ENCODE data around the gene IFT57. TPM values are rescaled to one million over a fixed set of nuclear protein-coding genes. Genes with fewer than 3 reads are reported as not detected.
"Not testable (repeated sequence)": the region's sequence is repeated elsewhere in the genome, so short reads cannot be mapped to it uniquely, and the experiment has no call there.

Gene IFT57
- total RNA-seq, 6 experiments from 2014 or later = 2.4 to 6.2 (median 4.5) TPM

DNA sequence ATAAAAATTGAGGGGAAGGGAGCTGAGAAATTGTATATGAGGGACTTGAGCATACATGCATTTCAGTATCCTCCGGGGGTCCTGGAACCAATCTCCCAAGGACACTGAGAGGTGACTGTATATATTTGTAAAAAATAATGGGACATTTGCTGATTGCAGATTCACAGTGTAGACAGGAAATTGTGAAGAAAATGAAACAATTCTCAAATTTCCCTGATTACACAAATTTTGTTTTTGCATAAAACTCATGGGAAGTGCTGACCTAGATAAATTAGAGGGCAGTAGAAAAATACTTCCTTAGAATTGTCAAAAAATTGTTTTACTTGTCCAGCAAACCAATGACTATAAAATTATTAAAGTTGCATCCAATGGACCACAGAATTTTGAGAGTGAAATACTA, 64.0 kb downstream of the IFT57 start:
- WGBS (ENCODE audit: insufficient coverage, low coverage, low lambda C conversion rate, missing lambda C conversion rate) = 50% methylated on average over 1 of the region's 1 CpG
- intact Hi-C loops (cut with DNase I) = no loop called here
- H3K4me1 ChIP-seq = no peaks in the 10 kb centered on the region
- DNase-seq (no peak), ATAC-seq (no peak)
- no peak for TF ChIP-seq POLR2A (IDR thresholded peaks at IDR 0.05)
- TF ChIP-seq, protein P1, sequence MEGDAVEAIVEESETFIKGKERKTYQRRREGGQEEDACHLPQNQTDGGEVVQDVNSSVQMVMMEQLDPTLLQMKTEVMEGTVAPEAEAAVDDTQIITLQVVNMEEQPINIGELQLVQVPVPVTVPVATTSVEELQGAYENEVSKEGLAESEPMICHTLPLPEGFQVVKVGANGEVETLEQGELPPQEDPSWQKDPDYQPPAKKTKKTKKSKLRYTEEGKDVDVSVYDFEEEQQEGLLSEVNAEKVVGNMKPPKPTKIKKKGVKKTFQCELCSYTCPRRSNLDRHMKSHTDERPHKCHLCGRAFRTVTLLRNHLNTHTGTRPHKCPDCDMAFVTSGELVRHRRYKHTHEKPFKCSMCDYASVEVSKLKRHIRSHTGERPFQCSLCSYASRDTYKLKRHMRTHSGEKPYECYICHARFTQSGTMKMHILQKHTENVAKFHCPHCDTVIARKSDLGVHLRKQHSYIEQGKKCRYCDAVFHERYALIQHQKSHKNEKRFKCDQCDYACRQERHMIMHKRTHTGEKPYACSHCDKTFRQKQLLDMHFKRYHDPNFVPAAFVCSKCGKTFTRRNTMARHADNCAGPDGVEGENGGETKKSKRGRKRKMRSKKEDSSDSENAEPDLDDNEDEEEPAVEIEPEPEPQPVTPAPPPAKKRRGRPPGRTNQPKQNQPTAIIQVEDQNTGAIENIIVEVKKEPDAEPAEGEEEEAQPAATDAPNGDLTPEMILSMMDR (IDR thresholded peaks at IDR 0.05) = no peak
- no peaks in the 10 kb centered on the region for H3K36me3 ChIP-seq
- H3K27me3 ChIP-seq = no peaks in the 10 kb centered on the region
- H3K4me3 ChIP-seq = no peak overlapping the region
- no peak overlapping the region for H3K27ac ChIP-seq
- no peaks in the 10 kb centered on the region for H3K9me3 ChIP-seq

DNA sequence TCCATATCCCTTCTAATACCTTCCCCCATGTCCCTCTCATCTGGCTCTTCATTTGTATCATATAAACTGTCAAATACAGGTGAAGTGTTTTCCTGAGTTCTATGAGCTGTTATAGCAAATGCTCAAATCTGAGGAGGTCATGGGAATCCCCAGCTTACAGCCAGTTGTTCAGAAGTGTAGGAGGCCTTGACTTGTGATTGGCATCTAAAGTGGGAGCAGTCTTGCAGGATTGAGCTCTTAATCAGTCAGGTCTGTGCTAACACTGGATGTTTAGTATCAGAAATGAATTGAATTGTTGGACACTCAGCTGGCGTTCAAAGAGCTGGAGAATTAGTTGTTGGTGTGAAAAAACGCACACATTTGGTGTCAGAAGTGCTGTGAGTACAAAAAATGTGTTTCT, 65.0 kb downstream of the IFT57 start:
- no peak overlapping the region for H3K4me3 ChIP-seq
- TF ChIP-seq, protein P1 (IDR thresholded peaks at IDR 0.05) = no peak
- no peak for TF ChIP-seq POLR2A (IDR thresholded peaks at IDR 0.05)
- H3K36me3 ChIP-seq = no peaks in the 10 kb centered on the region
- WGBS (ENCODE audit: insufficient coverage, low coverage, low lambda C conversion rate, missing lambda C conversion rate) = 78% methylated on average over 2 of the region's 2 CpGs
- no peak overlapping the region for H3K27ac ChIP-seq
- no peaks in the 10 kb centered on the region for H3K4me1 ChIP-seq
- DNase-seq (no peak), ATAC-seq (no peak)
- H3K9me3 ChIP-seq = no peaks in the 10 kb centered on the region
- intact Hi-C loops (cut with DNase I) = no loop called here
- no peaks in the 10 kb centered on the region for H3K27me3 ChIP-seq

DNA sequence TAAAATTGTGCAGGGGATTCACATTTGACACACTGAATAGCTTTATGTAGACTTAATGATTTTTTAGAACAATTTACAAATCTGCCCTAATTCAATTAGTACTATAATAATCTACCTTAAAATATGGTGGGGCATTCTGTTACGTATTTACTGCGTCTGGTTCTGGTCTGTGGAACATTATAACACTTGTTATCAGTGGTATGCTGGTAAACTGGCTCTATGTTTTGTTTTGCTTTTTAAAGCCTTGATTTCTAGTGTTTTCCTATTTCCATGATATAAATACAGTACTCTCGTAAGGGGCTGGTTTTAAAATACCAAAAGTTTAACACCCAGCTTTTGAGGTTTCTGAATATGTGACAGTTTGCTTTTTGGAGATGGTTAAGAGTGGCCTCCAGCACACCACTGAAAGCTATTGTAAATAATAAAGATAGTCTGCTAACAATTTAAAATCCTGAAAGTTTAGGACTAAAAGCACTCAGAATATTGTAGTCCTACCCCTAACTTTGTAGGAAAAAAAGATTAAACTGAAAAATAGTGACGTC, 65.8 kb downstream of the IFT57 start:
- WGBS (ENCODE audit: insufficient coverage, low coverage, low lambda C conversion rate, missing lambda C conversion rate) = 81% methylated on average over 4 of the region's 4 CpGs
- TF ChIP-seq, protein P1 (IDR thresholded peaks at IDR 0.05) = no peak
- TF ChIP-seq POLR2A (IDR thresholded peaks at IDR 0.05) = no peak
- Histone ChIP-seq H3K27me3 (no peaks in the 10 kb centered on the region), H3K4me3 (no peak overlapping the region), H3K9me3 (no peaks in the 10 kb centered on the region), H3K27ac (no peak overlapping the region), H3K36me3 (no peaks in the 10 kb centered on the region), H3K4me1 (no peaks in the 10 kb centered on the region)
- ATAC-seq (no peak), DNase-seq (no peak)
- intact Hi-C loops (cut with DNase I) = no loop called here

DNA sequence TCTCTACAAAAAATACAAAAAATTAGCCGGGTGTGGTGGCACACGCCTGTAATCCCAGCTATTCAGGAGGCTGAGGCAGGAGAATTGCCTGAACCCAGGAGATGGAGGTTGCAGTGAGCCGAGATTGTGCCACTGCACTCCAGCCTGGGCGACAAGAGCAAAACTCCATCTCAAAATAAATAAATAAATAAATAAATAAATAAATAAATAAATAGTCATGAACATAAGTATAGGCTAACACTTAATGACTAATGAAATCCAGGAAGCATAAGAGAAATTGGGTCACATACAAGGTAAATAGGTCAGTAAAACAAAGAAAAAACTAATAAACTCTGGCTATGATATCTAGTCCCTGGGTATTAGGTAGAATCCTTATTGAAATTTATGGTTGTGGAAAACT, 66.6 kb downstream of the IFT57 start:
- H3K36me3 ChIP-seq; intact Hi-C loops (cut with DNase I): not testable (repeated sequence)
- 100% methylated on average over 4 of the region's 4 CpGs for WGBS (ENCODE audit: insufficient coverage, low coverage, low lambda C conversion rate, missing lambda C conversion rate)

DNA sequence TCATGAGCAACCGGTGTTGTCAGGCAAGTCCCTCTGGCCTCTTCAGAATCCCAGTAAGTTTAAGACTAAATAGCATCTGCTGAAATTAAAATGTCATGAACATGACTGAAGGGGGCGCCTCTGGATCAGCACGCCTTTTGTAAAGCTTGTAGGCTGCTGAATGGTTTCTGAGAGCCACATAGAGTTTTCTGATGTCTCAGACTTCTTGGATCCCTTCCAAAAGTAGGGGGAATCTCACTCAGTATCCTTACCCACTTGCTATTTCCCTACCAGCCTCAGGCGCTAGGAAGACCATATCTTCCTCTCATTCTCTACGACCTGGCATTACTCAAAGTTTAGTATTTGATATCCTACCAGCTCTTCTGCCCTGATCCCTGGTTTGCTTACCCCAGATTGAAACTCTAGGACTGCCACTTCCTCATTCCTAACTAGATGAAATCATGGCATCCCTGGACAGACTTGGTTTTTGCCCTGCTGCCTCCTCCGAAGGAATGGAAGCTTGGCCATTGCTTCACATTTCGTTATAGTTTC, 68.7 kb downstream of the IFT57 start:
- WGBS (ENCODE audit: insufficient coverage, low coverage, low lambda C conversion rate, missing lambda C conversion rate) = 63% methylated on average over 7 of the region's 7 CpGs
- intact Hi-C loops (cut with DNase I) = no loop called here
- no peak for TF ChIP-seq POLR2A (IDR thresholded peaks at IDR 0.05)
- TF ChIP-seq, protein P1 (IDR thresholded peaks at IDR 0.05) = peak; percentile 23 to 45 (median 29)
- Histone ChIP-seq H3K4me1 (no peaks in the 10 kb centered on the region), H3K27ac (no peak overlapping the region), H3K27me3 (no peaks in the 10 kb centered on the region), H3K36me3 (no peaks in the 10 kb centered on the region), H3K9me3 (no peaks in the 10 kb centered on the region), H3K4me3 (no peak overlapping the region)
- ATAC-seq (peak; percentile 47 to 75 (median 54)), DNase-seq (no peak)

More for the DNA sequence above, 66.6 kb downstream of the IFT57 start:
- not testable (repeated sequence) for H3K9me3 ChIP-seq, ATAC-seq, H3K4me3 ChIP-seq, H3K4me1 ChIP-seq, H3K27ac ChIP-seq, H3K27me3 ChIP-seq, DNase-seq

Data from right lobe of liver (tissue), 6 donors.